HepG2 (cell line): ENCODE results near the gene SGPP1.

Experiments used
- NAIF1 ChIP-seq: sonication (generic); formaldehyde crosslinking; IDR thresholded peaks from 2 replicates; pipeline ENCODE4 v1.5.0; 2020; ENCODE audit warnings: mild to moderate bottlenecking, missing genetic modification reagents, borderline replicate concordance
- ZNF780A ChIP-seq: sonication (generic); formaldehyde crosslinking; IDR thresholded peaks from 2 replicates; pipeline ENCODE4 v1.8.0; 2022; ENCODE audit warnings: mild to moderate bottlenecking, missing genetic modification reagents, moderate library complexity

GRCh38 chr14:63666335-63666734 lies 61.5 kb downstream of the SGPP1 start:
- TF ChIP-seq ZNF780A (CRISPR knock-in tag) (no peak), NAIF1 (CRISPR knock-in tag) (no peak)
